Tibial nerve (tissue), 4 donors: ENCODE data around the gene TPRX2. TPM values are rescaled to one million over a fixed set of nuclear protein-coding genes. Genes with fewer than 3 reads are reported as not detected.

Experiments used
- DNase-seq, 2 donors: peaks; one replicate each; pipeline ENCODE4 v3.0.0-alpha.2; 2019; ENCODE audit warnings: low spot score in 2 of 2
- H3K27ac ChIP-seq, 4 donors: fragments of 200-600 bp; sonication (generic) in 3 of 4; one replicate each; pipeline ENCODE4 v1.5.1; 2017 to 2019; ENCODE audit warnings: mild to moderate bottlenecking in 1 of 4
- H3K27me3 ChIP-seq, 2 donors: fragments of 200-600 bp; sonication (generic) in 1 of 2; one replicate each; pipeline versions ENCODE4 v1.5.1 to v1.6.0; 2017 to 2019
- H3K36me3 ChIP-seq, 3 donors: fragments of 200-600 bp; sonication (generic); one replicate each; pipeline ENCODE4 v1.5.1; 2018 to 2019
- H3K4me1 ChIP-seq, 4 donors: fragments of 200-600 bp; sonication (generic) in 3 of 4; one replicate each; pipeline ENCODE4 v1.5.1; 2017 to 2019
- H3K4me3 ChIP-seq, 4 donors: fragments of 200-600 bp; sonication (generic) in 3 of 4; one replicate each; pipeline ENCODE4 v1.5.1; 2017 to 2019; ENCODE audit warnings: mild to moderate bottlenecking in 1 of 4, moderate library complexity in 1 of 4
- H3K9me3 ChIP-seq, 4 donors: fragments of 200-600 bp; sonication (generic) in 3 of 4; one replicate each; pipeline ENCODE4 v1.5.1; 2017 to 2019
- EP300 ChIP-seq, 2 donors: sonication (generic); formaldehyde crosslinking; IDR thresholded peaks; one replicate each; pipeline ENCODE4 v1.6.1; 2017; ENCODE audit warnings: antibody characterized with exemption in 2 of 2, mild to moderate bottlenecking in 1 of 2
- POLR2A ChIP-seq, 2 donors: fragments of 450-650 bp; IDR thresholded peaks; one replicate each; pipeline ENCODE4 v1.6.1; 2017; ENCODE audit warnings: antibody characterized with exemption in 2 of 2, mild to moderate bottlenecking in 2 of 2, moderate library complexity in 2 of 2
- WGBS, 2 donors: methylation state at CpG; one replicate each; pipeline ENCODE4 v1.1.5; 2018; 5-methylcytosine and 5-hydroxymethylcytosine counted together
- total RNA-seq, 4 donors: library from RNA; depleted of rRNA; stranded (reverse); fragments of >200 nt; gene quantifications; one replicate each; pipeline ENCODE4 v1.1.0, GENCODE V29; 2016
- TF ChIP-seq, protein P1 (sequence below), 5 experiments: fragments of 200-600 bp in 3 of 5; fragments of 450-650 bp in 2 of 5; sonication (generic) in 3 of 5; IDR thresholded peaks; one replicate each; pipeline ENCODE4 v1.5.1; 2016 to 2019; ENCODE audit warnings: antibody characterized with exemption in 5 of 5, mild to moderate bottlenecking in 3 of 5, moderate library complexity in 2 of 5

Gene TPRX2
- total RNA-seq, 4 donors from 2014 or later, result not detected

DNA sequence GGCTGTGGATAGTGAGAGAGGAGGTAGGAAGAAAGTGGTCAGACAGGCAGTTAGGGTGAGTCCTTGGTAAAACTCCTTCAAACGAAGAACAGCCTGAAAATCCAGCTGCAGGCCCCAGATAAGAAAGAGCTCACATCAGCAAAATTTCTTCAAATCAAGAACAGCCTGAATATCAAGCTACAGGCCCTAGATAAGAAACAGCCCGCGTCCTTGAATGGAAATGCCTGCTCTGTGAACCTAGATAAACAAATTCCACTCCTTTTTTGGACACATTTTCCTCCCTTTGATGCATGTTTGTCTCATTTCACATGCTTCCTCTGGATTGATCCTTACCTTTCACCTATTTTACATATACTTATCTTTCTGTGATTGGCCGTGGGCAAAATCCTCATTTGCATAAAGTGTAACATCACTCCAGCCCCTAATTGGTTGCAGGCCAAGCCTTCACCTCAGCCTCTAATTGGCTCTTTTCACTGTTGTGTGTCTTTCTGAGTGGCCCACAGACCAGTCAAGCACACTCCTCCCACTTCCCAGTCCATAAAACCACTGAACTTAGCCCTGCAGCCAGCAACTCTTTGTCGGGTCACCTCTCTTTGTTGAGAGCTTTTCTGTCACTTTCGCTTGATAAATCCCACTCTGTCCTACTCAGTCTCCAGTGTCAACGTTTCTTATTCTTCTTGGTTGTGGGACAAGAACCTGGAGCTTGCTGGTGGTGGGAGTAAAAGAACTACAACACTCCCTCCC is 33.1 kb downstream of the TPRX2 start:
- Histone ChIP-seq H3K27ac (no peak overlapping the region), H3K27me3 (no peaks in the 10 kb centered on the region), H3K9me3 (peaks cover 0 to 26% (median 0%) of the 10 kb centered on the region in 4 donors), H3K36me3 (no peaks in the 10 kb centered on the region), H3K4me1 (no peaks in the 10 kb centered on the region), H3K4me3 (no peak overlapping the region)
- no peak for DNase-seq
- 63 to 69% methylated on average over 7 of the region's 7 CpGs for WGBS, 2 donors
- TF ChIP-seq POLR2A (IDR thresholded peaks at IDR 0.05) (no peak), EP300 (IDR thresholded peaks at IDR 0.05) (no peak)
- TF ChIP-seq, protein P1, sequence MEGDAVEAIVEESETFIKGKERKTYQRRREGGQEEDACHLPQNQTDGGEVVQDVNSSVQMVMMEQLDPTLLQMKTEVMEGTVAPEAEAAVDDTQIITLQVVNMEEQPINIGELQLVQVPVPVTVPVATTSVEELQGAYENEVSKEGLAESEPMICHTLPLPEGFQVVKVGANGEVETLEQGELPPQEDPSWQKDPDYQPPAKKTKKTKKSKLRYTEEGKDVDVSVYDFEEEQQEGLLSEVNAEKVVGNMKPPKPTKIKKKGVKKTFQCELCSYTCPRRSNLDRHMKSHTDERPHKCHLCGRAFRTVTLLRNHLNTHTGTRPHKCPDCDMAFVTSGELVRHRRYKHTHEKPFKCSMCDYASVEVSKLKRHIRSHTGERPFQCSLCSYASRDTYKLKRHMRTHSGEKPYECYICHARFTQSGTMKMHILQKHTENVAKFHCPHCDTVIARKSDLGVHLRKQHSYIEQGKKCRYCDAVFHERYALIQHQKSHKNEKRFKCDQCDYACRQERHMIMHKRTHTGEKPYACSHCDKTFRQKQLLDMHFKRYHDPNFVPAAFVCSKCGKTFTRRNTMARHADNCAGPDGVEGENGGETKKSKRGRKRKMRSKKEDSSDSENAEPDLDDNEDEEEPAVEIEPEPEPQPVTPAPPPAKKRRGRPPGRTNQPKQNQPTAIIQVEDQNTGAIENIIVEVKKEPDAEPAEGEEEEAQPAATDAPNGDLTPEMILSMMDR (IDR thresholded peaks at IDR 0.05), result no peak

DNA sequence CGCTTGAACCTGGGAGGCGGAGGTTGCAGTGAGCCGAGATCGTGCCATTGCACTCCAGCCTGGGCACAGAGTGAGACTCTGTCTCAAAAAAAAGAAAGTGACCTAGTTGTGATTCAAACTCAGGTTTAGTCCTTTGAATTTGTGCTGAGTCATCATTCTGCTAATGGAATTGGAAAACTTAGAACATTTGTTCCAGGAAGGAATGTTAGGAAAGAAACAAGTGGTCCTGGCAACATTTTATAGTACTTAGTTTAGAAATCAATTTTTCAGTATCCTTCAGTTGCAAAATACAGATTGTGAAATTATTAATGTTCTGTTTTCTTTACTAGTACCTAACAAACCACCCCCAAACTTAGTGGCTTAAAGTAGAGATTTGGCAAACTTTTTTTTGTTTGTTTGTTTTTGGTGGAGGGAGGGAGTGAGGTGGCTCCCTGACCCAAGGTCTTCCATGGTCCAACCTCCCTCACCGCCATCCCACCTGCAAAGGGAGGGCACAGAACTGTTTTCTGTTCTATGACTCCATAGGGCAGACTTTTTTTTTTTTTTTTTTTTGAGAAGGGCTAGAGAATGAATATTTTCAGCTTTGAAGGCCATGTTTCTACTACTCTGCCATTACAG is 36.2 kb downstream of the TPRX2 start:
- H3K27ac ChIP-seq, result no peak overlapping the region
- H3K9me3 ChIP-seq, result peaks cover 0 to 26% (median 0%) of the 10 kb centered on the region in 4 donors
- no peak overlapping the region for H3K4me3 ChIP-seq
- DNase-seq, result no peak
- 93 to 95% methylated on average over 5 of the region's 5 CpGs for WGBS, 2 donors
- TF ChIP-seq EP300 (IDR thresholded peaks at IDR 0.05) (no peak), POLR2A (IDR thresholded peaks at IDR 0.05) (no peak)
- TF ChIP-seq, protein P1 (IDR thresholded peaks at IDR 0.05), result no peak
- H3K27me3 ChIP-seq, result no peaks in the 10 kb centered on the region
- H3K36me3 ChIP-seq, result no peaks in the 10 kb centered on the region
- no peaks in the 10 kb centered on the region for H3K4me1 ChIP-seq

DNA sequence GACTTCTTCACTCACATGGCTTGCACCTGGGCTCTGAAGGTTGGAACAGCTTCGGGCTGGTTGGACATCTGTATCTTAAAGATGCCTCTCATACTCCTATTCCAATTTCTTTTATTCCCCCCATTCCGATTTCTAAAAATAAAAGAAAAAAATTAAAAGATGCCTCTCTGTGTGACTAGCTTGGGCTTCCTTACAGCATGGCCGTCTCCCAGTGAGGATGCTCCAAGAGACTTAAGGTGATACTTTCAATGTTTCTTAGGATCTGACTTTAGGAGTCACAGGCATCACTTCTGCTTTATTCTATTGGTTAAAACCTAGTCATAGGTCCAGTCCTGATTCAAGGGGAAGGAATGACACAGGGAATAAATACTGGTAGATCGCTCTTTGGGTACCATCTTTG is 37.0 kb downstream of the TPRX2 start:
- Histone ChIP-seq H3K36me3 (no peaks in the 10 kb centered on the region), H3K4me1 (no peaks in the 10 kb centered on the region), H3K9me3 (peaks cover 0 to 26% (median 0%) of the 10 kb centered on the region in 4 donors), H3K27ac (no peak overlapping the region), H3K4me3 (no peak overlapping the region), H3K27me3 (no peaks in the 10 kb centered on the region)
- WGBS, 2 donors, result 72 to 86% methylated on average over 4 of the region's 4 CpGs
- no peak for DNase-seq
- TF ChIP-seq POLR2A (IDR thresholded peaks at IDR 0.05) (no peak), EP300 (IDR thresholded peaks at IDR 0.05) (no peak)
- TF ChIP-seq, protein P1 (IDR thresholded peaks at IDR 0.05), result no peak

DNA sequence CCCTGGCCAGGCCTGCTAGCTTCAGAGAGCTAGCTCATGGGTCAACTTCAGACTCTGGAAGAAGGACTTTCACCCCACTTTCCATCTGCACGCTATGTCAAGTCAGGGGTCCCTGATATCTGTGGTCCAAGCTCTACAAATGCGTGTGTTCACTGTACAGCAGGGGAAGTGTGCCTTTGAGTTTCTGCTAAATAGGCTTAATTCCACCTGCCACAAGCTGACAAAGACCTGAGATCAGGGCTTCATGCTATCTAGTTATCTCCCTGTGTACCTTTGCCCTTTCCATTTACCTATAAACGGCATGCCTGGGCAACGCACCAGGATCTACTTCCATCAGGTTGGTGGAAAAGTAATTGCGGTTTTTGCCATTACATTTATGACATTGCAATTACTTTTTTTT is 37.7 kb downstream of the TPRX2 start:
- Histone ChIP-seq H3K4me1 (no peaks in the 10 kb centered on the region), H3K9me3 (peaks cover 0 to 26% (median 0%) of the 10 kb centered on the region in 4 donors), H3K36me3 (no peaks in the 10 kb centered on the region), H3K4me3 (no peak overlapping the region), H3K27me3 (peaks cover 0 to 7% of the 10 kb centered on the region in 2 donors), H3K27ac (no peak overlapping the region)
- no peak for DNase-seq
- 89 to 92% methylated on average over 5 of the region's 5 CpGs for WGBS, 2 donors
- TF ChIP-seq, protein P1 (IDR thresholded peaks at IDR 0.05), result no peak
- TF ChIP-seq EP300 (IDR thresholded peaks at IDR 0.05) (no peak), POLR2A (IDR thresholded peaks at IDR 0.05) (no peak)

DNA sequence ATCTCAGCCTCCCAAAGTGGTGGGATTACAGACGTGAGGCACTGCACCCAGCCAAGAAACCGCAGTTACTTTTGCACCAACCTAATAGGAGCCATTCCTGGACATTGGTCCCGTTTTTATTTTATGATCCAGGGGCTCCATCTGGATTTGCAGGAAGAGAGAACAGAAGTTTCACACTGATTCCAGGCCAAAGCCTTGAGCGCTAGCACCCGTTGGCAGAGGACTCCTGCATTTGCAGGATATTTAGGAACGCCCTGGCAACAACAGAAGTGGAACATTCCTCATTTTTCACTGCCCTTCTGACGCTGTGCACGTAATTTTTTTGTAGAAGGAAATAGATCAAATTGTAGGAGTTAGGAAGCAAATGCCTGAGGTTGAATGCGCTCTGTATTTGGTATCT is 38.8 kb downstream of the TPRX2 start:
- no peaks in the 10 kb centered on the region for H3K4me1 ChIP-seq
- no peak for DNase-seq
- H3K36me3 ChIP-seq, result no peaks in the 10 kb centered on the region
- TF ChIP-seq POLR2A (IDR thresholded peaks at IDR 0.05) (no peak), EP300 (IDR thresholded peaks at IDR 0.05) (no peak)
- TF ChIP-seq, protein P1 (IDR thresholded peaks at IDR 0.05), result no peak
- H3K27ac ChIP-seq, result no peak overlapping the region
- no peak overlapping the region for H3K4me3 ChIP-seq
- whole genome bisulfite sequencing, 2 donors, result 61 to 65% methylated on average over 9 of the region's 9 CpGs
- peaks cover 0 to 19% (median 0%) of the 10 kb centered on the region in 4 donors for H3K9me3 ChIP-seq
- H3K27me3 ChIP-seq, result peaks cover 0 to 7% of the 10 kb centered on the region in 2 donors
